ENCODE results near the gene PLA2G6.
A peak's percentile ranks its signal among the peaks of the same experiment; 100 is the strongest.
"Not testable (repeated sequence)": the region's sequence is repeated elsewhere in the genome, so short reads cannot be mapped to it uniquely, and the experiment has no call there.

PLA2G6 gene

GRCh38 chr22:38132794-38133193 lies 48.8 kb downstream of the PLA2G6 start:
- no peak for DNase-seq (ENCODE audit: low read depth in 2 of 2)

- no peak for DNase-seq (ENCODE audit: low read depth in 2 of 2)
Measured at GRCh38 chr22:38132136-38132535, 49.5 kb downstream of the PLA2G6 start.

DNA sequence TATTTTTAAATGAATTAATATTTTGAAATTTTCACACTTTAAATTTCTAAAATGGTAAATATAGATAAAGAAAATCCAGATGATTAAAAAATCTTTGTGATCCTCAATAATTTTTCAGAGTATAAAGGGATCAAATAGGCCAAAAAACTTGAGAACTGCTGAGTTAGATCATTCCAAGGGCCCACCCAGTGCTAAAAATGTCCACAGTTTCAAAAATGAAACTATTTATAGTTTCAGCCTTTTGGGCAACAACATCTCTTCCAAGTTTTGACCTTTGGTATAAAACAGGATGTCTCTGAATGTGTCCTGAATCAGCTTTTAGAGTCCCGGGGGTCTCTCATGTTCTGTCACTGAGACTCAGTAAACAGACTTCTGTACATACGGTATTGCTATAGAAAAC lies 50.2 kb downstream of the PLA2G6 start:
- no peak for DNase-seq (ENCODE audit: low read depth in 2 of 2)

GRCh38 chr22:38129856-38130255 lies 51.8 kb downstream of the PLA2G6 start:
- no peak for DNase-seq (ENCODE audit: low read depth in 2 of 2)

DNA sequence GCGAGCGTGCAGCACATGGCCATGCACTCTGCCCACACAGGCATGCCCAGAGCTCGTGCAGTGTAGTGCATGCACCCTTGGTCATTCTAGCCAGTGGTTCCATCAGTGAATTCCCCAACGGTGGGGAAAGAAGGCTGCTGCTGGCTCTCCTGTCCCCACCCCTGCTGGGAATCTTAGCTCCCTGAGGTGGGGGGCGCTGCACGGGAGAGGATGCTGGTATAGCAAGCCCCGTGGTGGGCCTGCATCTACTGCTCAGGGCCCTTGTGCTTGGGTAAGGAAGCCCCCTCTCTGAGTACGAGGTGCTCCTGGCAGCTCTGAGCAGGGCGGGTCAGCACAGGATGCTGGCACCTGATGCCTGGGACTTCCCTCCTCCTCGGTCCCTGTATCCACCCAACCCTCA lies 52.6 kb downstream of the PLA2G6 start:
- DNase-seq (ENCODE audit: low read depth in 2 of 2): no peak

GRCh38 chr22:38127869-38128268 lies 53.8 kb downstream of the PLA2G6 start:
- DNase-seq (ENCODE audit: low read depth in 2 of 2): no peak

DNA sequence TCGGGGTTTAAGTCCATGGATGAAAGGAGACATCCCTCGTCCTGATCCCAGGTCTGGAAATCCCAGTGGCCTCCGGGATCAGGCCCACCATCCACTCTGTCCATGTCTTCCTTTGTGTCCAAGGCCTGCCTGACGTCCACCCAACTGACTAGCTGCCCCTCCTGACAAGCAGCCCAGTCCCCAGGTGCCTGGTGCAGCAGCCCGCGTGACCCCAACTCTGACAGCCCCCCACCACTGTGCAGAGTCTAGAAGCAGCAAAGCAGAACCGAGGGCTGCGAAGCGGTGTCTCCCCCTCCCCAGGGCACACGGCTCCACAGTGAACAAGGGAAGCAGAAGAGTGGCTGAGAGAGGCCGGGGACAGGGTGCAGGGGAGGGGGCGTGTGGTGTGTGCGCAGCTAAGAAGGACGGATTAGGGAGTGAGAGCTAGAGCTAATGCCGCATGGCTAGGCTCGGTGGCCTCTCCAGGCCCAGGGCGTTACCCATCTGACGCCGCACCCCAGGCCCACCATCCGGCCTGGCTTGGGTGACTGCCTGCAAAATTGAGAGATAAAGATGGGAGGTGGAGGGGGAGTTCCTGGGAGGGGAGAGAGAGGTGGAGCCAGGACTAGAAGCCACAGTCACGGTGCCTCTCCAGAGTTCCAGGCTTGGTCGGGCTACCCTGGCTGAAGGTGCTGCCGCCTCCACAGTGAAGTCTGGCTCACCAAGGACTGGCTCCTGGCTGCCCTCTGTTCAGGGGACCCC lies 54.5 kb downstream of the PLA2G6 start:
- no peak for DNase-seq (ENCODE audit: low read depth in 2 of 2)

DNA sequence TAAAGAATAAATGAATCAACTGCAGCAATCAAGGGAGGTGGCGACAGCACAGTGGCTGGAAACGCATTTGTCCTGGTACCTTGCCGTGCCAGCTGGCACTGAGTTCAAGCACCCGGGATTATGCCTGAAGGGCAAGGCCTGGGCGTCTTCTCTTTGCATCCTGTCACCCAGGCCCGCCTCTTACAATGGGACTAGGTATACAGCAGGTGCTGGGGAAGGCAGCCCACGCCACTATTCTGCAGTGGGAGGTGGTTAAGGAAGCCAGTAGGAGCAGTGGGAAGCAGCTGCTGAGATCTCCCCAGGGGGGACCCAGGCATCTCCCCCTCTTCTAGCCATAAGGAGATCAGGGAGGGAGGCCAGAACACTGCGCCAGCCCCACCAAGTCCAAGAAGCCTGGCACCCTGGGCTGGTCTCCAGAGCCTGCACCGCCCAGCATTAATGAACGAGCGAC lies 55.9 kb downstream of the PLA2G6 start:
- no peak for DNase-seq (ENCODE audit: low read depth in 2 of 2)

GRCh38 chr22:38125038-38125610 lies 56.5 kb downstream of the PLA2G6 start:
- no peak for DNase-seq (ENCODE audit: low read depth in 2 of 2)

- DNase-seq (ENCODE audit: low read depth in 2 of 2): no peak
Measured at GRCh38 chr22:38124236-38124974, 57.2 kb downstream of the PLA2G6 start.

DNA sequence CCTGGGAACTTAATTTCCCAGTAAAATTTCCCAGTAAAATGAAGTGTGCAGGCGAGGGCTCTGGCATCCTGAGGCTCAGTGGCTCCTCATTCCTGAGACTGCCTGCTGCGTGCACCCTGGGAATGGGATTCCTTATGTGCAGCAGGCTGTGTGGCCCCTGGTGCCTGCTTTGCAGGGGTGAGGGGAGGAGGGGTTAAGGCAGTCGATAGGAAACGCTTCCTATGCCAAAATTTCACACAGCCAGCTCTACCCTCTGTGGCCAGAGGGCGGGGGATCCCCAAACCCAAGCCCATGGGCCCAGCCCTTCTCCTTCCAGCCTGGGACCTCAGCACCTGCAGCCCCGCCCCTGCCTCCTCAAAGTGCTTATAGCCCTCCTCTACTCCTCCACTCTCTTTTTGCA lies 59.0 kb downstream of the PLA2G6 start:
- DNase-seq (ENCODE audit: low read depth in 2 of 2): no peak

GRCh38 chr22:38120359-38121110 lies 61.1 kb downstream of the PLA2G6 start:
- no peak for DNase-seq (ENCODE audit: low read depth in 2 of 2)

DNA sequence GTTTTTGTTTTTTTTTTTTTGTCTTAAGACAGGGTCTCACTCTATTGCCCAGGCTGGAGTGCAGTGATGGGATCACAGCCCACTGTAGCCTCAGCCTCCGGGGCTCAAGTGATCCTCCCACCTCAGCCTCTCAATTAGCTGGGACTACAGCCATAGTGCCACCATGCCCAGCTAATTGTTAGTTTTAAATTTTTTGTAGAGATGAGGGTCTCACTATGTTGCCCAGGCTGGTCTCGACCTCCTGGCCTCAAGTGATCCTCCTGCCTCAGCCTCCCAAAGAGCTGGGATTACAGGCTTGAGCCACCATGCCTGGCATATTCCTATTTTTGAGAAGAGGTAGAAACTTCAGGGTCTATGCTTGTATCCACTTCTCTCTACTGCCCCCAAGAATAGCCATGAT lies 62.9 kb downstream of the PLA2G6 start:
- DNase-seq (ENCODE audit: low read depth in 2 of 2): not testable (repeated sequence)

- DNase-seq (ENCODE audit: low read depth in 2 of 2): no peak
Measured at GRCh38 chr22:38118182-38118581, 63.4 kb downstream of the PLA2G6 start.

- DNase-seq (ENCODE audit: low read depth in 2 of 2): not testable (repeated sequence)
Measured at GRCh38 chr22:38117556-38117955, 64.1 kb downstream of the PLA2G6 start.

- DNase-seq (ENCODE audit: low read depth in 2 of 2): no peak
Measured at GRCh38 chr22:38115423-38116205, 66.0 kb downstream of the PLA2G6 start.

GRCh38 chr22:38114484-38115398 lies 66.9 kb downstream of the PLA2G6 start:
- DNase-seq (ENCODE audit: low read depth in 2 of 2): peak; percentile 47 to 76

DNA sequence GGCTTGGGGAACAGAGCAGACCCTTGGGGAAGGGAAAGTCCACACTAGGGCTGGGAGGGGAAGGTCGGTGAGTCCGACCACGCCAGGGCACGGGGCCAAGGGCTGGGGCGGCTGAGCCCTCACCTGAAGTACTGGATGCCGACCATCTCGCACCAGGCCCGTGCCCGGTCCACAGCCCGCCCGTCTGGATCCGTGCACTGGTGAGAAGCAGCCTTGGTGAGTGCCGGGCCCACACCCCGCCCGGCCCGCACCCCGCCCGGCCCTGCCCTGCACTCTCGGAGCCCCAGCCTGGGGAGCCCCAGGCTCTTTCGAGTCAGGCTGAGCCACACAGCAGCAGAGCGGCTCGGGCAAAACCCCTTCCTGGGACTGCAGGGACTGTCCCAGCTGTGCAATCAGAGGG lies 69.2 kb downstream of the PLA2G6 start:
- no peak for DNase-seq (ENCODE audit: low read depth in 2 of 2)

- DNase-seq (ENCODE audit: low read depth in 2 of 2): no peak
Measured at GRCh38 chr22:38111925-38112355, 69.7 kb downstream of the PLA2G6 start.

All from stimulated activated CD4-positive, alpha-beta T cell treated with anti-CD3 and anti-CD28 coated beads, Interleukin-15, amount 100 ng/mL, for 48 hours (primary cell).